Sigmoid colon (tissue), 3 donors: ENCODE measurements around the gene MFAP4.

Experiments used
- CTCF ChIP-seq, 4 experiments: fragments of 450-650 bp in 3 of 4; fragments of 200-600 bp in 1 of 4; IDR thresholded peaks; one replicate each; pipeline ENCODE4 v1.5.1; 2016 to 2019; ENCODE audit warnings: antibody characterized with exemption in 4 of 4, mild to moderate bottlenecking in 3 of 4, moderate library complexity in 2 of 4
- POLR2A ChIP-seq, 2 donors: fragments of 450-650 bp; IDR thresholded peaks; one replicate each; pipeline ENCODE4 v1.6.1; 2016; ENCODE audit warnings: antibody characterized with exemption in 2 of 2, mild to moderate bottlenecking in 2 of 2, moderate library complexity in 2 of 2

DNA sequence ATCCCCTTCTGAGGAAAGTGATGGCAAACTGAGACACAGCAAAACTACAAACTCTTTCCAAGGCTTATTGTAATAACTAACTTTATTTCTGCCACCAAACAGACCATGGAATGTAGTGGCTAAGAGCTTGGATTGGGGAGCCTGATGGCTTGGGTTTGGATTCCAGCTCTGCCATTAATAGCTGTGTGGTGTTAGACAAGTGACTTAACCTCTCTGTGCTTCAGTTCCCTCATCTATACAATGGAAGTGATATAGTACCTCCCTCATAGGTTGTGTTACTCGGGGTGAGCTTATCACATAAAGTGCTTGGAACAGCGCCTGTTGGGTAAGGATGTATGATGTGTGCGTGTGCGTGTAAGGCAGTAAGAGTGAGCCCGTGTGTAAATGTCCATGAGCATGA is 18.1 kb upstream of the MFAP4 start:
- TF ChIP-seq CTCF (IDR thresholded peaks at IDR 0.05) (no peak), POLR2A (IDR thresholded peaks at IDR 0.05) (no peak)
